Esophagus squamous epithelium (tissue), 5 donors: ENCODE data around the gene CCDC18. TPM values are rescaled to one million over a fixed set of nuclear protein-coding genes. Genes with fewer than 3 reads are reported as not detected.

Experiments
- DNase-seq: peaks from one replicate; lab custom pipeline; 2025; lab: John Stamatoyannopoulos, UW
- H3K27ac ChIP-seq, 4 donors: fragments of 200-600 bp; sonication (generic); one replicate each; pipeline ENCODE4 v1.5.1; 2016 to 2019; ENCODE audit warnings: mild to moderate bottlenecking in 1 of 4
- H3K27me3 ChIP-seq, 4 donors: fragments of 200-600 bp; sonication (generic); 1 replicate in 3 of 4; 2 replicates in 1 of 4; pipeline versions ENCODE4 v1.5.1 to v1.6.0; 2017 to 2021; ENCODE audit warnings: antibody characterized with exemption in 1 of 4
- H3K36me3 ChIP-seq, 3 donors: fragments of 200-600 bp; sonication (generic); one replicate each; pipeline ENCODE4 v1.5.1; 2016 to 2019
- H3K4me1 ChIP-seq, 3 donors: fragments of 200-600 bp; sonication (generic); one replicate each; pipeline ENCODE4 v1.5.1; 2017 to 2019
- H3K4me3 ChIP-seq, 4 donors: fragments of 200-600 bp; sonication (generic); 1 replicate in 3 of 4; 2 replicates in 1 of 4; pipeline ENCODE4 v1.5.1; 2016 to 2019; ENCODE audit warnings: mild to moderate bottlenecking in 2 of 4, moderate library complexity in 1 of 4
- H3K9me3 ChIP-seq, 3 donors: fragments of 200-600 bp; sonication (generic); one replicate each; pipeline ENCODE4 v1.5.1; 2016 to 2019
- POLR2A ChIP-seq, 4 donors: fragments of 450-650 bp; IDR thresholded peaks; one replicate each; pipeline ENCODE4 v1.6.1; 2017; ENCODE audit warnings: antibody characterized with exemption in 4 of 4, mild to moderate bottlenecking in 4 of 4, moderate library complexity in 3 of 4
- WGBS, 2 donors: methylation state at CpG; one replicate each; pipeline ENCODE4 v1.1.5; 2018; 5-methylcytosine and 5-hydroxymethylcytosine counted together
- intact Hi-C: fragments of 100-400 bp; cut with DNase I; formaldehyde crosslinking; loops from one replicate; pipeline ENCODE4 v1.15.0; 2022
- total RNA-seq, 4 donors: library from RNA; depleted of rRNA; stranded (reverse); fragments of >200 nt; gene quantifications; one replicate each; pipeline ENCODE4 v1.1.0, GENCODE V29; 2016
- TF ChIP-seq, protein P1 (sequence below), 6 experiments: fragments of 450-650 bp in 4 of 6; fragments of 200-600 bp in 2 of 6; sonication (generic) in 2 of 6; IDR thresholded peaks; one replicate each; pipeline ENCODE4 v1.5.1; 2016 to 2019; ENCODE audit warnings: antibody characterized with exemption in 6 of 6, mild to moderate bottlenecking in 4 of 6, moderate library complexity in 4 of 6
- donor health status: DM: yes; HTN: yes; CAD: no.

CCDC18 gene
- total RNA-seq, 4 donors from 2014 or later = 6.1 to 11.7 (median 7.0) TPM

DNA sequence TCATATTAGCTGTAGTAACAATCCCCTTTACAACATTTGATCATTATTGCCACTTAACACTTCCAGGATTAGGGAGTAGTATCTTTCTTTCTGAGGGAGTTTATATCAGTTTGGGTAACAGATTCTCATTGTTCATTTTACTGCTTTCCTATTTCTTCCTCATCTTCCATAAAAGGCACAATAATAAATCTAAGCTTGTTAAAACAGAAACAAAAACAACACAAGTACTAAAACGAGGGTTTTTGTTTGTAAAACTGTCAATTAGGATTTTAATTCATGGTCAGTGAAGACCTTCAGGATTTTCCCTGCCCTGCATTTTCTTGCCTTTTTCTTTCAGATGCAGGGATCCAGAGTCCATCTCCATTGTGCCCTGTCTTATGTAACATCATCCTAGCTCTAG is 29.8 kb upstream of the CCDC18 start:
- Histone ChIP-seq H3K4me3 (no peak overlapping the region), H3K36me3 (peaks cover 0 to 76% (median 0%) of the 10 kb centered on the region in 3 donors), H3K27ac (no peak overlapping the region), H3K27me3 (no peaks in the 10 kb centered on the region), H3K4me1 (no peaks in the 10 kb centered on the region), H3K9me3 (no peaks in the 10 kb centered on the region)
- intact Hi-C loops = no loop called here
- TF ChIP-seq, protein P1, sequence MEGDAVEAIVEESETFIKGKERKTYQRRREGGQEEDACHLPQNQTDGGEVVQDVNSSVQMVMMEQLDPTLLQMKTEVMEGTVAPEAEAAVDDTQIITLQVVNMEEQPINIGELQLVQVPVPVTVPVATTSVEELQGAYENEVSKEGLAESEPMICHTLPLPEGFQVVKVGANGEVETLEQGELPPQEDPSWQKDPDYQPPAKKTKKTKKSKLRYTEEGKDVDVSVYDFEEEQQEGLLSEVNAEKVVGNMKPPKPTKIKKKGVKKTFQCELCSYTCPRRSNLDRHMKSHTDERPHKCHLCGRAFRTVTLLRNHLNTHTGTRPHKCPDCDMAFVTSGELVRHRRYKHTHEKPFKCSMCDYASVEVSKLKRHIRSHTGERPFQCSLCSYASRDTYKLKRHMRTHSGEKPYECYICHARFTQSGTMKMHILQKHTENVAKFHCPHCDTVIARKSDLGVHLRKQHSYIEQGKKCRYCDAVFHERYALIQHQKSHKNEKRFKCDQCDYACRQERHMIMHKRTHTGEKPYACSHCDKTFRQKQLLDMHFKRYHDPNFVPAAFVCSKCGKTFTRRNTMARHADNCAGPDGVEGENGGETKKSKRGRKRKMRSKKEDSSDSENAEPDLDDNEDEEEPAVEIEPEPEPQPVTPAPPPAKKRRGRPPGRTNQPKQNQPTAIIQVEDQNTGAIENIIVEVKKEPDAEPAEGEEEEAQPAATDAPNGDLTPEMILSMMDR (IDR thresholded peaks at IDR 0.05) = no peak
- TF ChIP-seq POLR2A (IDR thresholded peaks at IDR 0.05) = no peak
- no peak for DNase-seq
- 21 to 29% methylated on average over 1 of the region's 1 CpG for WGBS, 2 donors

DNA sequence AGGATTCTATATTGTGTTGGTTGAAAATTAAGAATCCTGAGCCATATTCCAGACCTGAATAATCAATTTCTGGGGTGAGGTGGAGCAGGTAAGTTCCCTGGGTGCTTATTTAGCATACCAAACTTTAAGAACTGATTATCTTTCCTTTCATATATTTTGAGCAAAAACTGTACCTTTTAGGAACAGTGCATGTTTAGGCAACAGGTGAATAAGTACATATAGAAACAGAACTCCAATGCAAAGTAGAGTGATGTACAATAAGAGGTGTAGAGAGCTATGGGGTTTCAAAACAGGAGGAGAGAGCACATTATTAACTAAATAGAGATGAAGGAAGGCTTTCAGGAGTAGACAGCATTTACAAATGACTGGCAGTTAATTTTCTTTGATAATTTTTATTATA is 29.1 kb upstream of the CCDC18 start:
- H3K27ac ChIP-seq = no peak overlapping the region
- no peak for TF ChIP-seq POLR2A (IDR thresholded peaks at IDR 0.05)
- TF ChIP-seq, protein P1 (IDR thresholded peaks at IDR 0.05) = no peak
- peaks cover 0 to 84% (median 0%) of the 10 kb centered on the region in 3 donors for H3K36me3 ChIP-seq
- intact Hi-C loops = no loop called here
- H3K4me3 ChIP-seq = no peak overlapping the region
- no peak for DNase-seq
- H3K4me1 ChIP-seq = no peaks in the 10 kb centered on the region
- no peaks in the 10 kb centered on the region for H3K9me3 ChIP-seq
- no peaks in the 10 kb centered on the region for H3K27me3 ChIP-seq

DNA sequence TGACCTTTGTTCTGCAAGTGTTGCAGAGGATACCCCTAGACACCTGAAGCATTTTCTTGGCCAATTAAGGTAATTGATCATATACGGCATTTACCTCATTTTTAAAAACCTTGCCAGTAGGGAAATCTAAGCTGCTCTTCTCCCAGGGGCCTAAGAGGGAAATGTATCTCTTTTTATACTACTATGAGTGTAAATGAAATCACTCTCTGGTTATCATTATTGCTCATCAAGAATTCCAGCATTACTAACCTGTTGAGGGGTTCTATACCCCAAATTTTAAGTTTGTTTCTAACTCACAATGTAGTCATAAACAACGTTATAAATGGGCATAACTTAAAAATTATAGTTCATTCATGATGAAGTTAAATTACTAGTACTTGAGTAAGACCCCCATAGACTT is 27.7 kb upstream of the CCDC18 start:
- DNase-seq = no peak
- peaks cover 0 to 98% (median 4%) of the 10 kb centered on the region in 3 donors for H3K36me3 ChIP-seq
- H3K27ac ChIP-seq = no peak overlapping the region
- H3K27me3 ChIP-seq = no peaks in the 10 kb centered on the region
- TF ChIP-seq, protein P1 (IDR thresholded peaks at IDR 0.05) = no peak
- no peak for TF ChIP-seq POLR2A (IDR thresholded peaks at IDR 0.05)
- no peaks in the 10 kb centered on the region for H3K4me1 ChIP-seq
- H3K4me3 ChIP-seq = no peak overlapping the region
- intact Hi-C loops = no loop called here
- 76 to 82% methylated on average over 2 of the region's 2 CpGs for WGBS, 2 donors
- H3K9me3 ChIP-seq = no peaks in the 10 kb centered on the region

DNA sequence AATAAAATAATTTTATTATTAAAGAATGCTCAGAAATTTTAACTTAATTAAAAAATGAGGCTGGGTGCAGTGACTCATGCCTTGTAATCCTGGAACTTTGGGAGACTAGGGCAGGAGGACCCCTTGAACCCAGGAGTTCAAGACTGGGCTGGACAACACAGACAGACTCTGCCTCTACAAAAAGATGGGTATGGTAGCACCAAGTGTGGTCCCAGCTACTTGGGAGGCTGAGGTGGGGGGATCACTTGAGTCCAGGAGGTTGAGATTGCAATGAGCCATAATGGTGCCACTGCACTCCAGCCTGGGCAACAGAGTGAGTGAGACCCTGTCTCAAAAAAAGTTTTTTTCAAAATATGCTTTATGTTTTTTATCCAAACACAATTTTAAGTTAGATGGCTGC is 25.6 kb upstream of the CCDC18 start:
- Histone ChIP-seq H3K27ac (no peak overlapping the region), H3K4me3 (no peak overlapping the region), H3K9me3 (no peaks in the 10 kb centered on the region), H3K4me1 (no peaks in the 10 kb centered on the region), H3K27me3 (no peaks in the 10 kb centered on the region), H3K36me3 (peaks cover 3 to 99% (median 6%) of the 10 kb centered on the region in 3 donors)
- TF ChIP-seq, protein P1 (IDR thresholded peaks at IDR 0.05) = no peak
- no peak for TF ChIP-seq POLR2A (IDR thresholded peaks at IDR 0.05)
- DNase-seq = no peak
- intact Hi-C loops = no loop called here

DNA sequence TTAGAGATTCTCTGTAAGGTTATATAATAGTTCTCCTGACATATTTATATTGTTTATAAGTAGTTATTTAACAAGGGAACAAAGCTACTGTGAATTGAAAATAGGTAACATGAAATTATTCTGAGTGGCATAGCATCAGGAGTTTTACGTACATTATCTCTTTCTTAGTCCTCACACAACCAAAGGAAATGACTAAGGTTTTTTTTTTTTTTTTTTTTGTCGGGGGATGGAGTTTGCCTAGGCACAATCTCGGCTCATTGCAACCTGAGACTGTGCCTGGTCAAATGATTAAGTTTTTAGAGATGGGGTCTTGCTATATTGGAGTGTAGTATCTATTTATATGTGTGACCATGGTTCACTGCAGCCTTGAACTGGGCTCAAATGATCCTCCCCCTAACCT is 25.2 kb upstream of the CCDC18 start:
- Histone ChIP-seq H3K36me3 (peaks cover 3 to 95% (median 6%) of the 10 kb centered on the region in 3 donors), H3K27ac (no peak overlapping the region), H3K9me3 (no peaks in the 10 kb centered on the region), H3K27me3 (no peaks in the 10 kb centered on the region), H3K4me1 (no peaks in the 10 kb centered on the region), H3K4me3 (no peak overlapping the region)
- intact Hi-C loops = no loop called here
- WGBS, 2 donors = 60 to 67% methylated on average over 3 of the region's 3 CpGs
- TF ChIP-seq, protein P1 (IDR thresholded peaks at IDR 0.05) = no peak
- no peak for TF ChIP-seq POLR2A (IDR thresholded peaks at IDR 0.05)
- no peak for DNase-seq
